Mesothelial cell of epicardium (in vitro differentiated cells): ENCODE measurements around the gene STXBP6. TPM values are rescaled to one million over a fixed set of nuclear protein-coding genes. Genes with fewer than 3 reads are reported as not detected.

Source experiments
- DNase-seq, 2 experiments: peaks; one replicate each; pipeline ENCODE4 v3.0.0; 2021; ENCODE audit warnings: low spot score in 2 of 2; ENCODE audit not compliant: unreplicated experiment in 2 of 2
- H3K27ac Mint-ChIP-seq: 2 replicates; pipeline ENCODE4 v1.8.0; 2021; ENCODE audit warnings: mixed read lengths
- H3K27me3 Mint-ChIP-seq: 2 replicates; pipeline ENCODE4 v1.8.0; 2021; ENCODE audit warnings: low read depth, mixed read lengths
- H3K36me3 Mint-ChIP-seq: 2 replicates; pipeline ENCODE4 v1.8.0; 2021; ENCODE audit warnings: mixed read lengths
- H3K4me1 Mint-ChIP-seq: 2 replicates; pipeline ENCODE4 v1.8.0; 2021; ENCODE audit warnings: mixed read lengths
- H3K4me3 Mint-ChIP-seq: 2 replicates; pipeline ENCODE4 v1.8.0; 2021; ENCODE audit warnings: mild to moderate bottlenecking, moderate library complexity, mixed read lengths
- H3K9me3 Mint-ChIP-seq: 2 replicates; pipeline ENCODE4 v1.8.0; 2021; ENCODE audit warnings: mixed read lengths
- CTCF ChIP-seq: fragments of 200-600 bp; sonication (generic); IDR thresholded peaks from one replicate; pipeline ENCODE4 v1.5.0; 2021; ENCODE audit warnings: antibody characterized with exemption; ENCODE audit not compliant: unreplicated experiment
- total RNA-seq: library from RNA; stranded (reverse); gene quantifications from 3 replicates; pipeline ENCODE4 v1.2.1, GENCODE V29; 2021

The STXBP6 gene
- total RNA-seq, 1 donor from 2014 or later, result 16.6 TPM

- TF ChIP-seq CTCF, result no peak
- H3K4me3 Mint-ChIP-seq, result no peak overlapping the region
- no peak overlapping the region for H3K27ac Mint-ChIP-seq
- H3K9me3 Mint-ChIP-seq, result no peaks in the 10 kb centered on the region
- no peak for DNase-seq
- H3K4me1 Mint-ChIP-seq, result peaks cover 17% of the 10 kb centered on the region
- H3K36me3 Mint-ChIP-seq, result no peaks in the 10 kb centered on the region
- peaks cover 10% of the 10 kb centered on the region for H3K27me3 Mint-ChIP-seq
These were observed 6.7 kb upstream of the STXBP6 start for GRCh38 chr14:25056688-25057078.

- peak overlapping the region; percentile 33 for H3K27ac Mint-ChIP-seq
- TF ChIP-seq CTCF, result no peak
- peaks cover 14% of the 10 kb centered on the region for H3K27me3 Mint-ChIP-seq
- H3K9me3 Mint-ChIP-seq, result no peaks in the 10 kb centered on the region
- peaks cover 20% of the 10 kb centered on the region for H3K4me1 Mint-ChIP-seq
- no peaks in the 10 kb centered on the region for H3K36me3 Mint-ChIP-seq
- DNase-seq, result no peak
- no peak overlapping the region for H3K4me3 Mint-ChIP-seq
These were observed 6.2 kb upstream of the STXBP6 start for GRCh38 chr14:25055992-25056687.

- Mint-ChIP-seq H3K9me3 (no peaks in the 10 kb centered on the region), H3K4me3 (no peak overlapping the region), H3K27me3 (peaks cover 19% of the 10 kb centered on the region), H3K36me3 (no peaks in the 10 kb centered on the region), H3K27ac (no peak overlapping the region), H3K4me1 (peaks cover 28% of the 10 kb centered on the region)
- DNase-seq, result no peak
- TF ChIP-seq CTCF, result no peak
These were observed 5.1 kb upstream of the STXBP6 start for GRCh38 chr14:25055005-25055404.

GRCh38 chr14:25053585-25053984 lies 3.6 kb upstream of the STXBP6 start:
- no peak overlapping the region for H3K4me3 Mint-ChIP-seq
- H3K27me3 Mint-ChIP-seq, result peaks cover 26% of the 10 kb centered on the region
- no peak overlapping the region for H3K27ac Mint-ChIP-seq
- H3K36me3 Mint-ChIP-seq, result no peaks in the 10 kb centered on the region
- no peak for TF ChIP-seq CTCF
- H3K9me3 Mint-ChIP-seq, result no peaks in the 10 kb centered on the region
- DNase-seq, result no peak
- H3K4me1 Mint-ChIP-seq, result peaks cover 33% of the 10 kb centered on the region

GRCh38 chr14:25052921-25053320 lies 3.0 kb upstream of the STXBP6 start:
- no peak for DNase-seq
- H3K36me3 Mint-ChIP-seq, result no peaks in the 10 kb centered on the region

More at GRCh38 chr14:25052921-25053320, 3.0 kb upstream of the STXBP6 start:
- Mint-ChIP-seq H3K27ac (no peak overlapping the region), H3K9me3 (no peaks in the 10 kb centered on the region), H3K4me1 (peaks cover 38% of the 10 kb centered on the region), H3K27me3 (peaks cover 31% of the 10 kb centered on the region), H3K4me3 (no peak overlapping the region)
- no peak for TF ChIP-seq CTCF
